GM21786 (cell line): Measurements from ENCODE around the gene LRRTM4.
"Not testable (repeated sequence)": the region's sequence is repeated elsewhere in the genome, so short reads cannot be mapped to it uniquely, and the experiment has no call there.

Source experiments
- ATAC-seq: cut with Tn5 transposase; IDR thresholded peaks from one replicate; pipeline ENCODE4 v1.9.1; 2021; ENCODE audit not compliant: unreplicated experiment

Gene LRRTM4

DNA sequence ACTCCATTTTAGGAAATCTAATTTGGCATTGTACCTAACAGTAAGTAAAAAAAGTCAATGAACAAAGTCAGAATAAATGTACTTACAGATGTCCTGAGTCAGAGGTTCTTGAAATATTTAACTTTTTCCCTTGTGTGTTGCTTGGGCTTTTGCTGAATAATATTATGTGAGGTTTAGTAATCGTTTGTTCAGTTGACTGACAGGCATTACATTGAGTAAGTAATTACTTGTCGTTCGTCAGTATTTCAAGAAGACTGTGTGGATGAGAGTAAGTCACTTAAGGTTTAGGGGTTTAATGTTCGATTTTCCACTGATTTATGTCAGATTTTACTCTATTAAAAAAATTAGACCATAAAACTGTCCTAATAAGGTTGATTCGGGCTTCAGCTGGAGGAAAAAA is 342.9 kb downstream of the LRRTM4 start:
- no peak for ATAC-seq

DNA sequence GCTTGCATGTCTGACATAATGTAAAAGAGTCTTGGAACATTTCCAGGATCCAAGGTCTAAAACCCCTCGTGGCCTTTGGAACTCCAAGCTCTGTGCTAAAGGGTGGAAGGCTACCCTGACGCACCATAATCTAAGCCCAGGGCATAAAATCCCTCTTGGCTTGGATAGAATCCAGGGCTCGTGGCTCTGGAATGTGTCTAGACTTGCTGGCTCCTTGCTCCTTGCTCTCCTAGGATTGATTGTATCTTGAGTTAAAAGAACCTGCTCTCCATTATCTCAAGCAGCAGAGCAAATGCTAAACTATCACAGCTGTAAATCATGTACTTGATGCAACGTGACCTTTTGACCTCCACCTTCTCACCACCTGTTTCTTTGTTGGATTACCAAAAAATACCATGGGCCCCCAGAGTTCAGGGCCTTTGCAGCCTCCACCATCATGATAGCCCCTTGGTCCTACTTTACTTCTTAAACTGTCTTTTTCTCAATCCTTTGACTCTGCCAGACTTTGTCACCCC is 346.9 kb downstream of the LRRTM4 start:
- not testable (repeated sequence) for ATAC-seq

GRCh38 chr2:77169426-77169825 is 352.8 kb downstream of the LRRTM4 start:
- ATAC-seq, result no peak

DNA sequence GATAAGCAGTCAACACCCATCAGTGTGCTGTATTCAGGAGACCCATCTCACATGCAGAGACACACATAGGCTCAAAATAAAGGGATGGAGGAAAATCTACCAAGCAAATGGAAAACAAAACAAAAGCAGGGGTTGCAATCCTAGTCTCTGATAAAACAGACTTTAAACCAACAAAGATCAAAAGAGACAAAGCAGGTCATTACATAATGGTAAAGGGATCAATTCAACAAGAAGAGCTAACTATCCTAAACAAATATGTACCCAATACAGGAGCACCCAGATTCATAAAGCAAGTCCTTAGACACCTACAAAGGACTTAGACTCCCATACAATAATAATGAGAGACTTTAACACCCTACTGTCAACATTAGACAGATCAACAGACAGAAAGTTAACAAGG is 358.2 kb downstream of the LRRTM4 start:
- ATAC-seq, result not testable (repeated sequence)

- ATAC-seq, result no peak
Measured at GRCh38 chr2:77161009-77161408, 361.2 kb downstream of the LRRTM4 start.

DNA sequence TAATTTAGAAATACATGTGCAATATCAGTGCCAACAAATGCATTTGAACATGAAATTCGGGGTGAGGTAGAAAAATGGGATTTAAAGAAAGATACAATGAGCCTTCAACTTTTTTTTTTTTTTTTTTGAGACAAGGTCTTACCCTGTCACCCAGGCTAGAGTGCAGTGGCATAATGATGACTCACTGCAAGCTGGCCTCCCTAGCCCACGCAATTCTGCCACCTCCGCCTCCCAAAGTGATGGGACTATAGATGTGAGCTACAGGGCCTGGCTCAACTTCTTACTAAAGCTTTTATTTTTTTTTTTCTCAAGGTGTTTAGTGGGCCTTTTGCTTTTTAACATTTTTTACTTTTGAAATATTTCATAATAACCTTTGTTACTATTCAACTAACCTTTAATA is 365.6 kb downstream of the LRRTM4 start:
- ATAC-seq, result no peak

- ATAC-seq, result no peak
Measured at GRCh38 chr2:77155511-77155910, 366.7 kb downstream of the LRRTM4 start.

- ATAC-seq, result no peak
Measured at GRCh38 chr2:77149565-77149964, 372.6 kb downstream of the LRRTM4 start.

DNA sequence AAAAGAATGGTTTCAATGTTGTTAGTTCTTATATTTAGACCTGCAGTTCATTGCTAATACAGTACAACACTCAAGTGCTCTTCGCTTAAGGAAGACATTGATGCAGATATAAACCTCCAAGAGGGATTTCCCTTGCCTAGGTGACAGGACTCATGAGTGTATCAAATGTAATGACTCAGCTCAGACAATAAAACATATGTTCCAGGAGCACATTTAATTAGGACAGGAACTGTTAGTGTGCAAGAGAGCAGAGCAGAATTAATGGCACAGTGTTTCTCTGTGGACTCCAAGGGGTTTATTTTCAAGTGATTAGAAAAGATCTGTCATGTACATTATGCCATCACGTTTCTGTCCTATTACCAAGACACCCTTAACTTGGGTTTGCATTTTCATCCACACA is 375.0 kb downstream of the LRRTM4 start:
- ATAC-seq, result no peak

DNA sequence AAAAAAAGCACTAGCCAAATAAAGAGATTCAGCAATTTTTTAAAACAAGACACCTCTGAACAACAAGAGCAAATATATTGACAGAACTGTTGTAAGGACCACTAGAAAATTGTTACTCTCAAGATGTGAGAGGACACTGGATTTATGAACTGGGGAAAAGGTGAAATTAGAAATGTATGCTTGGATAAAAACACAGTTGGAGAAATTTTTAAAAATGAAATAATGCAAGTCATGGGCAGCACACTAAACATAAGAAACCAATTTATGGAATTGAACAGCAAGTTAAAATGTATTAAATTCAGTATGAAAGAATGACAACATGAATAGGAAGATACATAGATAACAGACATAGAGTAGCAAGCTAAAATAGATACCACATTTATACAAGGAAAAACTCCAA is 377.4 kb downstream of the LRRTM4 start:
- ATAC-seq, result no peak

DNA sequence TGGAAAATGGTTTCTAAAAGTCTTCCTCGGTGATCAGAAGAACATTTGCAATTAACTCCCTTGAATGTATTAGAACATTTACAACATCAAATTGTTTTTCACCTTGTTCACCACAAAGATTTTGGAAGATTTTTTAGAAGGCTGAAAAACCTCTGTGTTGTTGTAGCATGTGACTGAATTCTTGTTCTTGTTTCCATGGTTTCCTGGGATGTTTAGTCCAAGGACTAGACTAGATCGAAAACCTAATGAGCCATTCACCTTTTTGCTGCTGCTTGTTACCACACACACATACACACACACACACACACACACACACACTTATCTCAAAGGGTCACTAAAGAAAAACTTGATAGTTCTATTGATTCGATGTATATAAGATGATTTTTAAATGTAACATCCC is 380.0 kb downstream of the LRRTM4 start:
- ATAC-seq, result no peak

DNA sequence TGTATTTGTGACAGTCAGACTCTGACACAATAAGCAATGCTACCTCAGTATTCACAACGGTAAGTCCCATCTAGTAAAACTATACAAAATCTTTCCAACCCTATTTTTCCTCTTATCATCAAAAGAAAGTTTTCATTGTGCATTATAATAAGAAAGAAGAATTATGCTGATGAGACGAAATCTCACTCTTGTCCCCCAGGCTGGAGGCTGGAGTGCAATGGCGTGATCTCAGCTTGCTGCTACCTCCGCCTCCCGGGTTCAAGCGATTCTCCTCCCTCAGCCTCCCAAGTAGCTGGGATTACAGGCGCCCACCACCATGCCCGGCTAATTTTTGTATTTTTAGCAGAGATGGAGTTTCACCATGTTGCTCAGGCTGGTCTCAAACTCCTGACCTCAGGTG is 393.7 kb downstream of the LRRTM4 start:
- not testable (repeated sequence) for ATAC-seq

GRCh38 chr2:77127345-77127744 is 394.8 kb downstream of the LRRTM4 start:
- no peak for ATAC-seq

DNA sequence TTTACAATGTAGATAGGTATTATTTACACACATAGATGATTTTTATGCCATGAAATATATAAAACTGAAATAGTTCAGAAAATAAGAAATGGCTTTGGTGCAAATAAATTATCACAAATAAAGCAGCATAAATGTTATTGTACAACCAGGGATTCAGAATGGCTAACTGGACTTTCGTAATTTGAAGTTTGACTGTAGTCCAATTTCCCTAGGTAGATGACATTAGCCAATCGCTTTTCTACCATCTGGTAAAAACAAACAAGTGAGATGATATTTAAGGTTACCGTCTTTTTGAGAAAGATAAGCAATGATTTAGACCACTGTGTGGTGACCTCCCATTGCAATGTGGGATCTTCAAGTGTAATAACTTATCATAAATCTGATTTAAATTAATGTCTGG is 400.7 kb downstream of the LRRTM4 start:
- no peak for ATAC-seq

DNA sequence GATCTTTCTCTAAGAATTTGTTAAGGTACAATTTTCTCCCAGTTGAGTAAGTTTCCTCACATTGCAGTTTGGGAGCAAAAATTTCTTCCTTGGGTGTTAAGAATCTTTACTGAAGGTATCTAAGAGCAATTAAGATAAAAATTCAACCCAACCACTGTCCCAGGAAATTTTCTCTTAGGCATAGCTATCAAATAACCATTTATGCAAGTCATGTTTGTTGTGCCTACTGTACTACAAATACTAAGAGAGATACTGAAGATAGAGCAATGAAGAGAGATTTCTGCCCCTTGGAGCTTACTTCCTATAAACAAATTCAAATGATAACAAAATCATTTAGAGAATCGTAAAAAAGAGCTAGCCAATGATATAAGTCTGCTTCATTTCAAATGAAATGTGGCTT is 402.8 kb downstream of the LRRTM4 start:
- ATAC-seq, result no peak

GRCh38 chr2:77108915-77109314 is 413.3 kb downstream of the LRRTM4 start:
- no peak for ATAC-seq

GRCh38 chr2:77105008-77105407 is 417.2 kb downstream of the LRRTM4 start:
- no peak for ATAC-seq

- no peak for ATAC-seq
Measured at GRCh38 chr2:77104554-77104953, 417.6 kb downstream of the LRRTM4 start.

DNA sequence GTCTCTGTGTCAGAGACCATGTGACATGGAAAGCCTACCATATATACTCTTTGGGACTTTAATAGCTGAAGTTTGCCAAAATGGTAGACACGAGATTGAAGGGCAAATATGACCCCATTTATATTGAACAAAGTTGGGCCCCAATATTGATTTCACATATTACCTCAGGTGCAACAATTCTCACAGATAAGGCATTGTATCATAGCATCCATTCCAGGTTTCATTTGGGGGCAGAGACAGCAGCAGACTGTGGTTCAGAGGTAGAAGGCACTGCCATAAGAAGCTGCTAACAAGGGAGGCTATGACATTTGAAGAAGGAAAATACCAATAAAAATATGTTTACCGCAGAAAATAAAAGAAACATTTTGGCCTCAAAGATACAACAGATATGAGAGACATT is 419.2 kb downstream of the LRRTM4 start:
- no peak for ATAC-seq

- ATAC-seq, result no peak
Measured at GRCh38 chr2:77101796-77102452, 420.3 kb downstream of the LRRTM4 start.

DNA sequence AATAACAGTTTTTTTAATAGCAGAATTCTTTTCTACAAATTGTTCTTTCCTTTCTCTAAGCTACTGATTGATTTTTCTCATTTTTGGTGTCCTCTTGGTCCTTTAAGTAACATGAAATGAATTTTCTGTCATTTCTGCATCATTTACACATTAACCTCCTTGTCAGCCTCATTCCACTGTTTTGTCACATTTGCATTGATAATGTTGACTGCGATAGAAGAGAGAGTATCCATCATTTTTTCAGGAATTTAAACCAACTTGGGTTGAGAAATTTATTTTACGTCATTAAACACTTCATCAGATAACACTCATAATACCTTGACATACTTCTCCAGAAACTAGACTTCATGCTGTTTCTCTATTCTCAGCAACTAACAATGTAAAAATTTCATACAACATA is 422.2 kb downstream of the LRRTM4 start:
- no peak for ATAC-seq

DNA sequence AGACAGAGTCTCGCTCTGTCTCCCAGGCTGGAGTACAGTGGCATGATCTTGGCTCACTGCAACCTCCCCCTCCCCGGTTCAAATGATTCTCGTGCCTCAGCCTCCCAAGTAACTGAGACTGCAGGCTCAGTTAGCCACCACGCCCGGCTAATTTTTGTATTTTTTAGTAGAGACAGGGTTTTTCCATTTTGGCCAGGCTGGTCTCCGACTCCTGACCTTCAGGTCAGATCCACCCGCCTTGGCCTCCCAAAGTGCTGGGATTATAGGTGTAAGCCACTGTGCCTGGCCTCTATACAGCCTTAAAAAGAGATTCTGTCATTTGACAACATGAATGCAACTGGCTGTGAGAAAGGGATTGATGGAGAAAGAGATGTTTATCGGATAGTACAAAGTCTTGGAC is 426.7 kb downstream of the LRRTM4 start:
- not testable (repeated sequence) for ATAC-seq

- no peak for ATAC-seq
Measured at GRCh38 chr2:77095096-77095495, 427.1 kb downstream of the LRRTM4 start.
